IPS-11a (cell line): ENCODE measurements around the gene MGME1.

ENCODE experiments used
- H3K4me3 ChIP-seq: one replicate; pipeline ENCODE4 v1.5.1; 2013; ENCODE audit warnings: low read depth, low read length, control low read depth

The MGME1 gene

GRCh38 chr20:17968366-17969277 is at the start of gene MGME1, which contains the start of gene SNX5:
TSS of gene MGME1 (plus strand) at chr20:17969018. CDS start at chr20:17969860, 842 bp downstream.
TSS of gene SNX5 (minus strand) at chr20:17968794. CDS start at chr20:17968425, 369 bp downstream.
- peak within 1 kb of the TSS; percentile 98 for H3K4me3 ChIP-seq

- no peak overlapping the region for H3K4me3 ChIP-seq
Measured at GRCh38 chr20:17919149-17919548, 49.7 kb upstream of the MGME1 start.

- H3K4me3 ChIP-seq: no peak overlapping the region
Measured at GRCh38 chr20:17921774-17922173, 47.0 kb upstream of the MGME1 start.

GRCh38 chr20:17925141-17925939 is 43.5 kb upstream of the MGME1 start:
- no peak overlapping the region for H3K4me3 ChIP-seq

- H3K4me3 ChIP-seq: no peak overlapping the region
Measured at GRCh38 chr20:17925940-17926300, 42.9 kb upstream of the MGME1 start.

GRCh38 chr20:17928211-17928611 is 40.6 kb upstream of the MGME1 start:
- no peak overlapping the region for H3K4me3 ChIP-seq

GRCh38 chr20:17928633-17929311 is 40.0 kb upstream of the MGME1 start:
- H3K4me3 ChIP-seq: no peak overlapping the region

- H3K4me3 ChIP-seq: no peak overlapping the region
Measured at GRCh38 chr20:17931513-17931912, 37.3 kb upstream of the MGME1 start.

- no peak overlapping the region for H3K4me3 ChIP-seq
Measured at GRCh38 chr20:17932396-17932795, 36.4 kb upstream of the MGME1 start.

- H3K4me3 ChIP-seq: no peak overlapping the region
Measured at GRCh38 chr20:17933121-17933520, 35.7 kb upstream of the MGME1 start.

- no peak overlapping the region for H3K4me3 ChIP-seq
Measured at GRCh38 chr20:17933711-17934110, 35.1 kb upstream of the MGME1 start.

GRCh38 chr20:17934141-17934862 is 34.5 kb upstream of the MGME1 start:
- H3K4me3 ChIP-seq: no peak overlapping the region

GRCh38 chr20:17935186-17935585 is 33.6 kb upstream of the MGME1 start:
- no peak overlapping the region for H3K4me3 ChIP-seq

GRCh38 chr20:17935761-17936160 is 33.1 kb upstream of the MGME1 start:
- H3K4me3 ChIP-seq: no peak overlapping the region

GRCh38 chr20:17936286-17936760 is 32.5 kb upstream of the MGME1 start:
- H3K4me3 ChIP-seq: no peak overlapping the region

GRCh38 chr20:17936761-17937732 is 31.8 kb upstream of the MGME1 start:
- no peak overlapping the region for H3K4me3 ChIP-seq

GRCh38 chr20:17938871-17939619 is 29.8 kb upstream of the MGME1 start:
- no peak overlapping the region for H3K4me3 ChIP-seq

GRCh38 chr20:17939622-17940223 is 29.1 kb upstream of the MGME1 start:
- no peak overlapping the region for H3K4me3 ChIP-seq
